ENCODE measurements around the gene VIP. TPM values are rescaled to one million over a fixed set of nuclear protein-coding genes. Genes with fewer than 3 reads are reported as not detected.

VIP gene
- total and polyA plus RNA-seq, 2 experiments from 2014 or later, result 0.32 TPM; not detected in 1

- Histone ChIP-seq H3K27ac (no peak overlapping the region), H3K9ac (no peak overlapping the region), H3K9me2 (ENCODE audit: insufficient read depth) (no peaks in the 10 kb centered on the region), H3K4me3 (no peak overlapping the region), H2AFZ (no peak overlapping the region), H3K9me3 (ENCODE audit: low read depth) (no peaks in the 10 kb centered on the region), H3K36me3 (ENCODE audit: low read depth) (no peaks in the 10 kb centered on the region), H3K4me2 (ENCODE audit: unreplicated experiment) (no peak overlapping the region), H3K79me2 (ENCODE audit: insufficient read depth) (no peaks in the 10 kb centered on the region), H4K20me1 (ENCODE audit: insufficient read depth) (no peaks in the 10 kb centered on the region), H3F3A (ENCODE audit: insufficient read depth) (no peaks in the 10 kb centered on the region), H3K27me3 (replicated peaks; ENCODE audit: insufficient read depth) (no peaks in the 10 kb centered on the region), H3K4me1 (ENCODE audit: insufficient read depth) (no peaks in the 10 kb centered on the region)
- in situ Hi-C loops (cut with MboI), result no loop called here
- TF ChIP-seq EZH2 (IDR thresholded peaks at IDR 0.05; ENCODE audit: insufficient read depth, poor library complexity, severe bottlenecking) (no peak), EZH2phosphoT487 (IDR thresholded peaks at IDR 0.05; ENCODE audit: insufficient read depth, low read depth) (no peak)
- WGBS, 2 experiments (ENCODE audit: low coverage in 1 of 2, low lambda C conversion rate in 2 of 2, missing lambda C conversion rate in 2 of 2), result 0 to 22% methylated on average over 2 to 3 of the region's 3 CpGs
- no peak for DNase-seq
Observed at GRCh38 chr6:152765331-152765730, 14.7 kb downstream of the VIP start.

- no peak overlapping the region for H3K9ac ChIP-seq
- H2AFZ ChIP-seq, result no peak overlapping the region
- no peaks in the 10 kb centered on the region for H3K79me2 ChIP-seq (ENCODE audit: insufficient read depth)
- no peak overlapping the region for H3K4me2 ChIP-seq (ENCODE audit: unreplicated experiment)
- in situ Hi-C loops (cut with MboI), result no loop called here
- H3K36me3 ChIP-seq (ENCODE audit: low read depth), result no peaks in the 10 kb centered on the region
- H3K9me2 ChIP-seq (ENCODE audit: insufficient read depth), result no peaks in the 10 kb centered on the region
- no peaks in the 10 kb centered on the region for H3K4me1 ChIP-seq (ENCODE audit: insufficient read depth)
- no peaks in the 10 kb centered on the region for H3K9me3 ChIP-seq (ENCODE audit: low read depth)
- H3K4me3 ChIP-seq, result no peak overlapping the region
- TF ChIP-seq EZH2 (IDR thresholded peaks at IDR 0.05; ENCODE audit: insufficient read depth, poor library complexity, severe bottlenecking), result no peak
- TF ChIP-seq EZH2phosphoT487 (IDR thresholded peaks at IDR 0.05; ENCODE audit: insufficient read depth, low read depth), result no peak
- 53 to 54% methylated on average over 7 of the region's 7 CpGs for WGBS, 2 experiments (ENCODE audit: low coverage in 1 of 2, low lambda C conversion rate in 2 of 2, missing lambda C conversion rate in 2 of 2)
- DNase-seq, result no peak
- H3F3A ChIP-seq (ENCODE audit: insufficient read depth), result no peaks in the 10 kb centered on the region
- no peaks in the 10 kb centered on the region for H3K27me3 ChIP-seq (replicated peaks; ENCODE audit: insufficient read depth)
- H3K27ac ChIP-seq, result no peak overlapping the region
- H4K20me1 ChIP-seq (ENCODE audit: insufficient read depth), result no peaks in the 10 kb centered on the region
Observed at GRCh38 chr6:152769159-152769558, 18.6 kb downstream of the VIP start.

GRCh38 chr6:152769993-152770392 lies 19.4 kb downstream of the VIP start:
- Histone ChIP-seq H3K27ac (no peak overlapping the region), H3K9ac (no peak overlapping the region), H3K9me2 (ENCODE audit: insufficient read depth) (no peaks in the 10 kb centered on the region), H3K4me3 (no peak overlapping the region), H3K4me1 (ENCODE audit: insufficient read depth) (no peaks in the 10 kb centered on the region), H3K36me3 (ENCODE audit: low read depth) (no peaks in the 10 kb centered on the region), H3K27me3 (replicated peaks; ENCODE audit: insufficient read depth) (no peaks in the 10 kb centered on the region), H3K9me3 (ENCODE audit: low read depth) (no peaks in the 10 kb centered on the region), H3F3A (ENCODE audit: insufficient read depth) (no peaks in the 10 kb centered on the region), H3K4me2 (ENCODE audit: unreplicated experiment) (no peak overlapping the region), H4K20me1 (ENCODE audit: insufficient read depth) (no peaks in the 10 kb centered on the region), H2AFZ (no peak overlapping the region), H3K79me2 (ENCODE audit: insufficient read depth) (no peaks in the 10 kb centered on the region)
- TF ChIP-seq EZH2 (IDR thresholded peaks at IDR 0.05; ENCODE audit: insufficient read depth, poor library complexity, severe bottlenecking), result no peak
- TF ChIP-seq EZH2phosphoT487 (IDR thresholded peaks at IDR 0.05; ENCODE audit: insufficient read depth, low read depth), result no peak
- no peak for DNase-seq
- in situ Hi-C loops (cut with MboI), result no loop called here
- WGBS, 2 experiments (ENCODE audit: low coverage in 1 of 2, low lambda C conversion rate in 2 of 2, missing lambda C conversion rate in 2 of 2), result 46 to 47% methylated on average over 2 of the region's 2 CpGs

- H3F3A ChIP-seq (ENCODE audit: insufficient read depth), result no peaks in the 10 kb centered on the region
- H3K36me3 ChIP-seq (ENCODE audit: low read depth), result no peaks in the 10 kb centered on the region
- no peaks in the 10 kb centered on the region for H3K9me3 ChIP-seq (ENCODE audit: low read depth)
- H2AFZ ChIP-seq, result no peak overlapping the region
- no peak overlapping the region for H3K9ac ChIP-seq
- no peak for DNase-seq
- H3K4me3 ChIP-seq, result no peak overlapping the region
- no peaks in the 10 kb centered on the region for H4K20me1 ChIP-seq (ENCODE audit: insufficient read depth)
- no peak overlapping the region for H3K4me2 ChIP-seq (ENCODE audit: unreplicated experiment)
- TF ChIP-seq EZH2phosphoT487 (IDR thresholded peaks at IDR 0.05; ENCODE audit: insufficient read depth, low read depth) (no peak), EZH2 (IDR thresholded peaks at IDR 0.05; ENCODE audit: insufficient read depth, poor library complexity, severe bottlenecking) (no peak)
- H3K27me3 ChIP-seq (replicated peaks; ENCODE audit: insufficient read depth), result no peaks in the 10 kb centered on the region
- no peaks in the 10 kb centered on the region for H3K9me2 ChIP-seq (ENCODE audit: insufficient read depth)
- H3K4me1 ChIP-seq (ENCODE audit: insufficient read depth), result no peaks in the 10 kb centered on the region
- 28 to 36% methylated on average over 5 of the region's 5 CpGs for WGBS, 2 experiments (ENCODE audit: low coverage in 1 of 2, low lambda C conversion rate in 2 of 2, missing lambda C conversion rate in 2 of 2)
- no peak overlapping the region for H3K27ac ChIP-seq
- no peaks in the 10 kb centered on the region for H3K79me2 ChIP-seq (ENCODE audit: insufficient read depth)
- in situ Hi-C loops (cut with MboI), result no loop called here
Observed at GRCh38 chr6:152771061-152771687, 20.6 kb downstream of the VIP start.

GRCh38 chr6:152775428-152775827 lies 24.8 kb downstream of the VIP start:
- no peaks in the 10 kb centered on the region for H4K20me1 ChIP-seq (ENCODE audit: insufficient read depth)
- H2AFZ ChIP-seq, result no peak overlapping the region
- no peaks in the 10 kb centered on the region for H3K9me3 ChIP-seq (ENCODE audit: low read depth)
- H3K9me2 ChIP-seq (ENCODE audit: insufficient read depth), result no peaks in the 10 kb centered on the region
- H3F3A ChIP-seq (ENCODE audit: insufficient read depth), result no peaks in the 10 kb centered on the region
- H3K4me3 ChIP-seq, result no peak overlapping the region
- in situ Hi-C loops (cut with MboI), result no loop called here
- DNase-seq, result no peak
- H3K27me3 ChIP-seq (replicated peaks; ENCODE audit: insufficient read depth), result no peaks in the 10 kb centered on the region
- H3K79me2 ChIP-seq (ENCODE audit: insufficient read depth), result no peaks in the 10 kb centered on the region
- no peak overlapping the region for H3K4me2 ChIP-seq (ENCODE audit: unreplicated experiment)
- TF ChIP-seq EZH2 (IDR thresholded peaks at IDR 0.05; ENCODE audit: insufficient read depth, poor library complexity, severe bottlenecking) (no peak), EZH2phosphoT487 (IDR thresholded peaks at IDR 0.05; ENCODE audit: insufficient read depth, low read depth) (no peak)
- H3K36me3 ChIP-seq (ENCODE audit: low read depth), result no peaks in the 10 kb centered on the region
- no peak overlapping the region for H3K9ac ChIP-seq
- no peaks in the 10 kb centered on the region for H3K4me1 ChIP-seq (ENCODE audit: insufficient read depth)
- no peak overlapping the region for H3K27ac ChIP-seq

All from GM23248 (cell line).